Measurements from ENCODE around the gene NPAS3. TPM values are rescaled to one million over a fixed set of nuclear protein-coding genes. Genes with fewer than 3 reads are reported as not detected.

The NPAS3 gene
- total RNA-seq, 1 donor from 2014 or later = 2.4 TPM

DNA sequence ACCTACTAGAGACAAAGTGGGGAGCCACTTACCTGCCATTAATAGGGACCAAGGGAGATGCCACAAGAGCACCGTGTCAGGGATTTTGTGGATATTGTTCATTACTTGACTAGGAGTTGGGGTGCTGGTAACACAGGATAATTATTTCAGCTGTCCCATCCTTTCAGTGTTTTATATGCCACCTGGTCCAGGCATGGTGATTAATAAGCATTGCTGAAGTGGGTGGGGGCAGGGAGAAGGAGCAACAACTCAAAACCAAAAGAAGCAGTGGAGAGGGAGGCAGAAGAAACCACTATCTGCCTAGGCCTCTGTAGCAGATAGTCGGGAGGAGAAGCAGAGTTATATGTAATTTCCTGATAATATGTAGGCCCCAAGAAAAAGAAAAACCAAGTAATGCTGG lies 184.6 kb downstream of the NPAS3 start:
- Mint-ChIP-seq H3K9me3 (ENCODE audit: unreplicated experiment) (no peaks in the 10 kb centered on the region), H3K36me3 (ENCODE audit: unreplicated experiment) (no peaks in the 10 kb centered on the region), H3K4me3 (ENCODE audit: unreplicated experiment) (no peak overlapping the region), H3K27ac (ENCODE audit: unreplicated experiment) (no peak overlapping the region), H3K4me1 (ENCODE audit: low read depth, unreplicated experiment) (peaks cover 10% of the 10 kb centered on the region), H3K27me3 (ENCODE audit: unreplicated experiment) (no peaks in the 10 kb centered on the region)
- DNase-seq = no peak
- no peak for TF ChIP-seq CTCF (IDR thresholded peaks at IDR 0.05; ENCODE audit: partially characterized antibody, unreplicated experiment)

DNA sequence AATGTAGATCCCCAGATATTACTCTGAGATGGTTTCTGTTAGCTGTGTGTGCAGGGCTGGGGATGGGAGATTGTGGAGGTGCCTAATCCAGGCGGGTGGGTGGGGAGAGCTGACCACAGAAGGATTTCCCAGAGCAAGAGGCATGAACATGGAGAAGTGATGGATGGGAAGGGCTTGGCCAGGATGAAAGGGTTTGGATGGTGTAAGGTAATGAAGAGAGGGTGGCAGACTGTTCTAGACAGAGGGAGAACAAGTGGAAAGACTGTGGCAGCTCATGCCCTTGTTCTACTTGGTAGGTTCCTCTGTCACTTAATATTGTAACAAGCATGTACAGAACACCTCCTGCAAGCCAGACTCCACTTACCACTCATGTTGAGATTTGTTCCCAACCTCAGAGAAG lies 187.8 kb downstream of the NPAS3 start:
- H3K9me3 Mint-ChIP-seq (ENCODE audit: unreplicated experiment) = no peaks in the 10 kb centered on the region
- H3K4me1 Mint-ChIP-seq (ENCODE audit: low read depth, unreplicated experiment) = no peaks in the 10 kb centered on the region
- H3K4me3 Mint-ChIP-seq (ENCODE audit: unreplicated experiment) = no peak overlapping the region
- H3K27ac Mint-ChIP-seq (ENCODE audit: unreplicated experiment) = no peak overlapping the region
- no peaks in the 10 kb centered on the region for H3K27me3 Mint-ChIP-seq (ENCODE audit: unreplicated experiment)
- TF ChIP-seq CTCF (IDR thresholded peaks at IDR 0.05; ENCODE audit: partially characterized antibody, unreplicated experiment) = no peak
- no peak for DNase-seq
- H3K36me3 Mint-ChIP-seq (ENCODE audit: unreplicated experiment) = no peaks in the 10 kb centered on the region

DNA sequence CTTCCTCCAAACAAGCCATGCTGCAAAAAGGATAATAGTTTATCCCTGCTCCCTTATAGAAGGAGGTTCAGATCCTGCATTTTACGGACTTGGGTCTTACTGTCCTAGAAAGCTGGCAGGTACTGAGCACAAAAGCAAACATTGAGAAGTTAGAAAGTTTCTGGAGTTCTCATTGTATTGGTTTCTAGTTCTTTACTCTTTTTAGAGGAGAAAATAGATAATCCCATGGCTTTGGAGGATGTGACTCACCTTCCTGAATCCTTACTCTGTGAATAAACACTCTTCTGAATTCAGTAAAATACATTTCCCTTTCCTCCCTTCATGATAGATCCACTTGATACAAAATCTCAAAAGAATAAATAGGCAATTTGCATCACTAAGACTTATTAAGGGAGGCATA lies 188.9 kb downstream of the NPAS3 start:
- Mint-ChIP-seq H3K36me3 (ENCODE audit: unreplicated experiment) (no peaks in the 10 kb centered on the region), H3K4me1 (ENCODE audit: low read depth, unreplicated experiment) (no peaks in the 10 kb centered on the region), H3K4me3 (ENCODE audit: unreplicated experiment) (no peak overlapping the region), H3K9me3 (ENCODE audit: unreplicated experiment) (no peaks in the 10 kb centered on the region), H3K27me3 (ENCODE audit: unreplicated experiment) (no peaks in the 10 kb centered on the region), H3K27ac (ENCODE audit: unreplicated experiment) (no peak overlapping the region)
- TF ChIP-seq CTCF (IDR thresholded peaks at IDR 0.05; ENCODE audit: partially characterized antibody, unreplicated experiment) = no peak
- DNase-seq = no peak

GRCh38 chr14:33131801-33132200 lies 193.1 kb downstream of the NPAS3 start:
- H3K36me3 Mint-ChIP-seq (ENCODE audit: unreplicated experiment) = no peaks in the 10 kb centered on the region
- no peak overlapping the region for H3K27ac Mint-ChIP-seq (ENCODE audit: unreplicated experiment)
- no peaks in the 10 kb centered on the region for H3K9me3 Mint-ChIP-seq (ENCODE audit: unreplicated experiment)
- no peak overlapping the region for H3K4me3 Mint-ChIP-seq (ENCODE audit: unreplicated experiment)
- no peaks in the 10 kb centered on the region for H3K27me3 Mint-ChIP-seq (ENCODE audit: unreplicated experiment)
- DNase-seq = no peak
- H3K4me1 Mint-ChIP-seq (ENCODE audit: low read depth, unreplicated experiment) = no peaks in the 10 kb centered on the region
- TF ChIP-seq CTCF (IDR thresholded peaks at IDR 0.05; ENCODE audit: partially characterized antibody, unreplicated experiment) = no peak

DNA sequence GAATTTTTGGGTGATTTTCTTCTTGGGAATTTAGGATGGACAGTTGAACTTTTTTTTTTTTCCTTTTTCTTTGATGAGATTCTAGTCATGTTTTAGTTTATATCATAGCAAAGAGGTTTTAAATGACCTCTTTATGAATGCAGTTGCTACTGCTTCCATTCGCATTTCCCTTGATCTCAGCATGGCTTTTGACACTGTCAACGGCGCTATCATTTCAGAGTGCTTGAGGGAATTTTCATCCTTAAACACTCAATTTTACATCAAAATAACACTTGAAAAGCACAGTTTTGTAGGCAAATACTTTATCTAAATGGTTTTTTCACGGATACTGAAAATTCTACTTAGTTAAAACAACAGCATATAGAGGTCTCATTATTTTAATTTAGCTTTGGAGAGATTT lies 195.5 kb downstream of the NPAS3 start:
- no peak for DNase-seq
- H3K27me3 Mint-ChIP-seq (ENCODE audit: unreplicated experiment) = no peaks in the 10 kb centered on the region
- H3K36me3 Mint-ChIP-seq (ENCODE audit: unreplicated experiment) = no peaks in the 10 kb centered on the region
- no peak overlapping the region for H3K4me3 Mint-ChIP-seq (ENCODE audit: unreplicated experiment)
- no peaks in the 10 kb centered on the region for H3K9me3 Mint-ChIP-seq (ENCODE audit: unreplicated experiment)
- TF ChIP-seq CTCF (IDR thresholded peaks at IDR 0.05; ENCODE audit: partially characterized antibody, unreplicated experiment) = no peak
- no peaks in the 10 kb centered on the region for H3K4me1 Mint-ChIP-seq (ENCODE audit: low read depth, unreplicated experiment)
- H3K27ac Mint-ChIP-seq (ENCODE audit: unreplicated experiment) = no peak overlapping the region

All from glutamatergic neuron (in vitro differentiated cells).